Left lobe of liver (tissue), 2 donors: ENCODE data around the gene BEST2. TPM values are rescaled to one million over a fixed set of nuclear protein-coding genes. Genes with fewer than 3 reads are reported as not detected.
"Not testable (repeated sequence)": the region's sequence is repeated elsewhere in the genome, so short reads cannot be mapped to it uniquely, and the experiment has no call there.

Experiments
- ATAC-seq: fragments of 200-7000 bp; cut with Tn5 transposase; one replicate; pipeline ENCODE4 v1.9.1; 2020; ENCODE audit warnings: mild to moderate bottlenecking, moderate library complexity
- DNase-seq: peaks from one replicate; pipeline ENCODE4 v3.0.0-alpha.2; 2020; ENCODE audit warnings: low spot score
- total RNA-seq: library from RNA; stranded (reverse); gene quantifications from one replicate; pipeline ENCODE4 v1.2.1, GENCODE V29; 2021
- donor health status: DM: no; HTN: no; CAD: no; lungs with moderate emphysema.
- donor health status: DM: no; HTN: yes; CAD: no.

BEST2 gene
- total RNA-seq, 1 donor from 2014 or later, result not detected

GRCh38 chr19:12796146-12797071, 44.8 kb downstream of the BEST2 start:
- peak; percentile 76 for DNase-seq

GRCh38 chr19:12797141-12797587, 45.6 kb downstream of the BEST2 start:
- no peak for DNase-seq

More at GRCh38 chr19:12796146-12797071, 44.8 kb downstream of the BEST2 start:
- ATAC-seq, result peak; percentile 45

GRCh38 chr19:12797607-12798006, 46.0 kb downstream of the BEST2 start:
- DNase-seq, ATAC-seq: not testable (repeated sequence)

More at GRCh38 chr19:12797141-12797587, 45.6 kb downstream of the BEST2 start:
- no peak for ATAC-seq

- ATAC-seq (no peak), DNase-seq (no peak)
Measured at GRCh38 chr19:12799742-12800465, 48.3 kb downstream of the BEST2 start.

- no peak for DNase-seq
- ATAC-seq, result no peak
Measured at GRCh38 chr19:12800466-12800770, 48.8 kb downstream of the BEST2 start.

GRCh38 chr19:12800923-12801465, 49.4 kb downstream of the BEST2 start:
- DNase-seq (no peak), ATAC-seq (peak; percentile 19)

GRCh38 chr19:12801466-12802266, 50.1 kb downstream of the BEST2 start, which contains the start of the genes PRDX2 and THSD8:
TSS of gene PRDX2 (minus strand) at chr19:12801800. CDS start at chr19:12801261, 539 bp downstream.
TSS of gene THSD8 (plus strand) at chr19:12802069. CDS start at chr19:12802072, 3 bp downstream.
- DNase-seq (peak; percentile 88), ATAC-seq (peak; percentile 92)

GRCh38 chr19:12802267-12803106, 50.9 kb downstream of the BEST2 start:
- DNase-seq (no peak), ATAC-seq (peak; percentile 52)

- DNase-seq (no peak), ATAC-seq (no peak)
Measured at GRCh38 chr19:12804051-12804450, 52.5 kb downstream of the BEST2 start.

GRCh38 chr19:12806242-12807081, 54.9 kb downstream of the BEST2 start, which contains the start of gene RNASEH2A:
TSS of gene RNASEH2A (plus strand) at chr19:12806584. CDS start at chr19:12806674, 90 bp downstream.
- ATAC-seq, result peak; percentile 83
- peak; percentile 90 for DNase-seq

Other genes starting within 250 kb of the BEST2 start
- gene ZNF564, start 200.3 kb upstream of the BEST2 start, total RNA-seq, result 5.3 TPM
- gene ZNF490, start 141.0 kb upstream of the BEST2 start, total RNA-seq, result 3.9 TPM
- gene ZNF791, start 140.9 kb upstream of the BEST2 start, total RNA-seq, result 9.1 TPM
- 54.8 TPM for gene MAN2B1, start 85.0 kb upstream of the BEST2 start, total RNA-seq
- 3.8 TPM for gene WDR83, start 85.0 kb upstream of the BEST2 start, total RNA-seq
- 41.6 TPM for gene DHPS, start 69.9 kb upstream of the BEST2 start, total RNA-seq
- not detected for gene GNG14, start 63.8 kb upstream of the BEST2 start, total RNA-seq
- 3.3 TPM for gene FBXW9, start 55.2 kb upstream of the BEST2 start, total RNA-seq
- gene TNPO2, start 27.9 kb upstream of the BEST2 start, total RNA-seq, result 19.5 TPM
- 91.0 TPM for gene TRIR, start 17.1 kb upstream of the BEST2 start, total RNA-seq
- gene GET3, start 14.3 kb upstream of the BEST2 start, total RNA-seq, result 23.0 TPM
- gene HOOK2, start 23.8 kb downstream of the BEST2 start, total RNA-seq, result 23.2 TPM
- gene JUNB, start 39.7 kb downstream of the BEST2 start, total RNA-seq, result 16.3 TPM
- gene PRDX2, start 50.0 kb downstream of the BEST2 start, total RNA-seq, result 224 TPM
- 1.5 TPM for gene THSD8, start 50.3 kb downstream of the BEST2 start, total RNA-seq
- 3.0 TPM for gene RNASEH2A, start 54.8 kb downstream of the BEST2 start, total RNA-seq
- not detected for gene RTBDN, start 82.8 kb downstream of the BEST2 start, total RNA-seq
- 0.86 TPM for gene MAST1, start 86.7 kb downstream of the BEST2 start, total RNA-seq
- 22.3 TPM for gene DNASE2, start 129.7 kb downstream of the BEST2 start, total RNA-seq
- 0.35 TPM for gene KLF1, start 135.4 kb downstream of the BEST2 start, total RNA-seq
- gene GCDH, start 139.4 kb downstream of the BEST2 start, total RNA-seq, result 109 TPM
- not detected for gene SYCE2, start 167.5 kb downstream of the BEST2 start, total RNA-seq
- gene FARSA, start 181.9 kb downstream of the BEST2 start, total RNA-seq, result 34.2 TPM
- gene CALR, start 186.8 kb downstream of the BEST2 start, total RNA-seq, result 1,041 TPM
- gene RAD23A, start 194.1 kb downstream of the BEST2 start, total RNA-seq, result 42.6 TPM
- gene GADD45GIP1, start 205.4 kb downstream of the BEST2 start, total RNA-seq, result 12.0 TPM
- gene DAND5, start 217.8 kb downstream of the BEST2 start, total RNA-seq, result not detected
- 41.4 TPM for gene NFIX, start 243.7 kb downstream of the BEST2 start, total RNA-seq